Measurements from ENCODE around the gene RIT2.

RIT2 gene

DNA sequence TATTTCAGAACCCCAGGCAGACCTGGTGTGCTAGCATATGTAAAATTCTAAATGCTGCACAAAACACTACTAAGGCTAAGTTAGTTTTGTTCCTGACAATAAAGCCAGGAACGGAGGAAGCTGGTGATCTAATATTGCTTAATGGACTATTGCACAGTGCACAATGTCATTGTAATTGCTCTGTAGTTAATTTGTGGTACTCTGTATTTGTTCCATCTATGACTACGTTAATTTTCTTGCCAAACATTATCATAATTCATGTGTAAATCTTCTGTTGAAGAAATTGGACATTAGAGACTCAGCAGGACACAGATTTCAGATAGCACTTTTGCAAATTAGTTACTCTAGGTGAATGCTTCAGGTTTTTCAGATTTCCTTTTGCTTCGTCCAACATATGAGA, 232.3 kb downstream of the RIT2 start:
- ChIA-PET CTCF (interaction anchor here (0.7 kb wide), 1 partner anchor 210 kb away, joined by 4 read pairs; no protein-coding TSS in a partner anchor), POLR2A (no interaction called here)
- H3K9me3 ChIP-seq (ENCODE audit: control insufficient read depth, insufficient read depth, low read depth, low read length) = no peaks in the 10 kb centered on the region
- TF ChIP-seq OSR2 (tag by site-specific recombination; IDR thresholded peaks at IDR 0.05) (peak; percentile 70), ZNF335 (tag by site-specific recombination; conservative IDR thresholded peaks at IDR 0.05) (no peak), ZNF76 (tag by site-specific recombination; IDR thresholded peaks at IDR 0.05; ENCODE audit: borderline replicate concordance, low read depth) (no peak), WT1 (tag by site-specific recombination; IDR thresholded peaks at IDR 0.05) (peak; percentile 76), ZBTB1 (tag by site-specific recombination; IDR thresholded peaks at IDR 0.05) (0 out of 2 replicates have a peak, but pooled peaks have one; percentile 63), IKZF3 (tag by site-specific recombination; IDR thresholded peaks at IDR 0.05) (peak; percentile 65), HOXA7 (CRISPR knock-in tag; IDR thresholded peaks at IDR 0.05; ENCODE audit: borderline replicate concordance) (no peak), ZNF629 (tag by site-specific recombination; IDR thresholded peaks at IDR 0.05) (0 out of 2 replicates have a peak, but pooled peaks have one; percentile 10), GLI2 (tag by site-specific recombination; IDR thresholded peaks at IDR 0.05; ENCODE audit: borderline replicate concordance, low read depth) (peak; percentile 50; the same call in 1 of the 2 replicates), ZEB2 (tag by site-specific recombination; IDR thresholded peaks at IDR 0.05) (0 out of 2 replicates have a peak, but pooled peaks have one; percentile 36)
- TF ChIP-seq, protein P1, sequence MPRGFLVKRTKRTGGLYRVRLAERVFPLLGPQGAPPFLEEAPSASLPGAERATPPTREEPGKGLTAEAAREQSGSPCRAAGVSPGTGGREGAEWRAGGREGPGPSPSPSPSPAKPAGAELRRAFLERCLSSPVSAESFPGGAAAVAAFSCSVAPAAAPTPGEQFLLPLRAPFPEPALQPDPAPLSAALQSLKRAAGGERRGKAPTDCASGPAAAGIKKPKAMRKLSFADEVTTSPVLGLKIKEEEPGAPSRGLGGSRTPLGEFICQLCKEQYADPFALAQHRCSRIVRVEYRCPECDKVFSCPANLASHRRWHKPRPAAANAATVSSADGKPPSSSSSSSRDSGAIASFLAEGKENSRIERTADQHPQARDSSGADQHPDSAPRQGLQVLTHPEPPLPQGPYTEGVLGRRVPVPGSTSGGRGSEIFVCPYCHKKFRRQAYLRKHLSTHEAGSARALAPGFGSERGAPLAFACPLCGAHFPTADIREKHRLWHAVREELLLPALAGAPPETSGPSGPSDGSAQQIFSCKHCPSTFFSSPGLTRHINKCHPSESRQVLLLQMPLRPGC (tag by site-specific recombination; IDR thresholded peaks at IDR 0.05) = 0 out of 2 replicates have a peak, but pooled peaks have one; percentile 57
- TF ChIP-seq, protein P2, sequence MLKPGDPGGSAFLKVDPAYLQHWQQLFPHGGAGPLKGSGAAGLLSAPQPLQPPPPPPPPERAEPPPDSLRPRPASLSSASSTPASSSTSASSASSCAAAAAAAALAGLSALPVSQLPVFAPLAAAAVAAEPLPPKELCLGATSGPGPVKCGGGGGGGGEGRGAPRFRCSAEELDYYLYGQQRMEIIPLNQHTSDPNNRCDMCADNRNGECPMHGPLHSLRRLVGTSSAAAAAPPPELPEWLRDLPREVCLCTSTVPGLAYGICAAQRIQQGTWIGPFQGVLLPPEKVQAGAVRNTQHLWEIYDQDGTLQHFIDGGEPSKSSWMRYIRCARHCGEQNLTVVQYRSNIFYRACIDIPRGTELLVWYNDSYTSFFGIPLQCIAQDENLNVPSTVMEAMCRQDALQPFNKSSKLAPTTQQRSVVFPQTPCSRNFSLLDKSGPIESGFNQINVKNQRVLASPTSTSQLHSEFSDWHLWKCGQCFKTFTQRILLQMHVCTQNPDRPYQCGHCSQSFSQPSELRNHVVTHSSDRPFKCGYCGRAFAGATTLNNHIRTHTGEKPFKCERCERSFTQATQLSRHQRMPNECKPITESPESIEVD (tag by site-specific recombination; IDR thresholded peaks at IDR 0.05) = peak; percentile 79
- TF ChIP-seq, protein P3, sequence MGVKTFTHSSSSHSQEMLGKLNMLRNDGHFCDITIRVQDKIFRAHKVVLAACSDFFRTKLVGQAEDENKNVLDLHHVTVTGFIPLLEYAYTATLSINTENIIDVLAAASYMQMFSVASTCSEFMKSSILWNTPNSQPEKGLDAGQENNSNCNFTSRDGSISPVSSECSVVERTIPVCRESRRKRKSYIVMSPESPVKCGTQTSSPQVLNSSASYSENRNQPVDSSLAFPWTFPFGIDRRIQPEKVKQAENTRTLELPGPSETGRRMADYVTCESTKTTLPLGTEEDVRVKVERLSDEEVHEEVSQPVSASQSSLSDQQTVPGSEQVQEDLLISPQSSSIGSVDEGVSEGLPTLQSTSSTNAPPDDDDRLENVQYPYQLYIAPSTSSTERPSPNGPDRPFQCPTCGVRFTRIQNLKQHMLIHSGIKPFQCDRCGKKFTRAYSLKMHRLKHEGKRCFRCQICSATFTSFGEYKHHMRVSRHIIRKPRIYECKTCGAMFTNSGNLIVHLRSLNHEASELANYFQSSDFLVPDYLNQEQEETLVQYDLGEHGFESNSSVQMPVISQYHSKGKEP (tag by site-specific recombination; IDR thresholded peaks at IDR 0.05) = 0 out of 2 replicates have a peak, but pooled peaks have one; percentile 43
- H3K4me1 ChIP-seq (ENCODE audit: control insufficient read depth, insufficient read depth, low read length) = peaks cover 13% of the 10 kb centered on the region
- H3K27ac ChIP-seq (ENCODE audit: extremely low read depth, low read depth, low read length) = no peak overlapping the region
- no peak overlapping the region for H3K4me3 ChIP-seq (ENCODE audit: low read depth, low read length)
- no peaks in the 10 kb centered on the region for H3K36me3 ChIP-seq (ENCODE audit: control insufficient read depth in 2 of 2, insufficient read depth in 1 of 2, low read length in 2 of 2)

DNA sequence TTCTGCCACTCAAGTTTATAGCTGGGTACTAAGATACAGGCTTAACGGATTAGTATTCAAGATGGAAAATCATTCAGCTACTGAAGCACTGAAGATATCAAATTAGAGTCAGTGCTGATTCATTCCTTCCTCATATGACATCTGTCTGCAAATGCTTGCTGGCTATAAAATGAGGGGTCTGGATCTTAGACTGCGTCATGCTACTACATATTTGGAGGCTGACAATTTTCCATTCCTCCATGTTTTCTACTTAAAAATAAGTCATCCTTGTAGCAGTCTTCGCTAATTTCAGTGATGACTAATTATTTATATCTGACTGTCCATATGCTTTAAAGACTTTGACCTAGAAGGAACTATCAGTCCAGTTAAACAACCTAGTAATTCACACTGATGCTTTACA, 233.4 kb downstream of the RIT2 start:
- POLR2A ChIA-PET = no interaction called here

DNA sequence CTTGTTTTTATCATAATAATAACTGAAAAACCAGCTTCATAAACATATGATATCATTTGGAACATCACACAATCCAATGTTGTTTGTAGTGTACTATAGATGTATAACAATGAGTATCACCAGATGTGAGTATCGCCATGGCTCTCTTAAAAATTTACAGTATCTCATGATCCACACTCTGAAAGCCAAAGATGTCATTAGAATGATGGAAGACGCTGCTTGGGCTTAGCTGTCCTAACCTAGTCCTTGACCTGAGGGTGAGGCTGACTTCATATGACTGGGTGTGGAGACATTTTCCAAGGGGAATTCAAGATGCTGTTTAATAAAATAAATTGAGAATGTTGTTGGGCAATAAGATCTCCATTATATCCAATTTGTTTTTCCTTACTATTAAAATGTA, 242.6 kb downstream of the RIT2 start:
- H3K4me1 ChIP-seq (ENCODE audit: control insufficient read depth, insufficient read depth, low read length) = no peaks in the 10 kb centered on the region
- ChIA-PET POLR2A (no interaction called here), CTCF (no interaction called here)
- no peak for TF ChIP-seq ZBTB7A (tag by site-specific recombination; IDR thresholded peaks at IDR 0.05; ENCODE audit: low read depth)
- TF ChIP-seq, protein P4, sequence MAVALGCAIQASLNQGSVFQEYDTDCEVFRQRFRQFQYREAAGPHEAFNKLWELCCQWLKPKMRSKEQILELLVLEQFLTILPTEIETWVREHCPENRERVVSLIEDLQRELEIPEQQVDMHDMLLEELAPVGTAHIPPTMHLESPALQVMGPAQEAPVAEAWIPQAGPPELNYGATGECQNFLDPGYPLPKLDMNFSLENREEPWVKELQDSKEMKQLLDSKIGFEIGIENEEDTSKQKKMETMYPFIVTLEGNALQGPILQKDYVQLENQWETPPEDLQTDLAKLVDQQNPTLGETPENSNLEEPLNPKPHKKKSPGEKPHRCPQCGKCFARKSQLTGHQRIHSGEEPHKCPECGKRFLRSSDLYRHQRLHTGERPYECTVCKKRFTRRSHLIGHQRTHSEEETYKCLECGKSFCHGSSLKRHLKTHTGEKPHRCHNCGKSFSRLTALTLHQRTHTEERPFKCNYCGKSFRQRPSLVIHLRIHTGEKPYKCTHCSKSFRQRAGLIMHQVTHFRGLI (tag by site-specific recombination; IDR thresholded peaks at IDR 0.05) = no peak
- TF ChIP-seq ZNF416 (tag by site-specific recombination; IDR thresholded peaks at IDR 0.05) = no peak
- TF ChIP-seq, protein P5, sequence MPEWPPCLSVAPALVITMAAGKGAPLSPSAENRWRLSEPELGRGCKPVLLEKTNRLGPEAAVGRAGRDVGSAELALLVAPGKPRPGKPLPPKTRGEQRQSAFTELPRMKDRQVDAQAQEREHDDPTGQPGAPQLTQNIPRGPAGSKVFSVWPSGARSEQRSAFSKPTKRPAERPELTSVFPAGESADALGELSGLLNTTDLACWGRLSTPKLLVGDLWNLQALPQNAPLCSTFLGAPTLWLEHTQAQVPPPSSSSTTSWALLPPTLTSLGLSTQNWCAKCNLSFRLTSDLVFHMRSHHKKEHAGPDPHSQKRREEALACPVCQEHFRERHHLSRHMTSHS (tag by site-specific recombination; IDR thresholded peaks at IDR 0.05) = no peak
- H3K9me3 ChIP-seq (ENCODE audit: control insufficient read depth, insufficient read depth, low read depth, low read length) = no peaks in the 10 kb centered on the region
- H3K27ac ChIP-seq (ENCODE audit: extremely low read depth, low read depth, low read length) = no peak overlapping the region
- H3K36me3 ChIP-seq (ENCODE audit: control insufficient read depth in 2 of 2, insufficient read depth in 1 of 2, low read length in 2 of 2) = no peaks in the 10 kb centered on the region
- no peak overlapping the region for H3K4me3 ChIP-seq (ENCODE audit: low read depth, low read length)

More for the DNA sequence above, 233.4 kb downstream of the RIT2 start:
- Histone ChIP-seq H3K4me3 (ENCODE audit: low read depth, low read length) (no peak overlapping the region), H3K36me3 (ENCODE audit: control insufficient read depth in 2 of 2, insufficient read depth in 1 of 2, low read length in 2 of 2) (no peaks in the 10 kb centered on the region), H3K9me3 (ENCODE audit: control insufficient read depth, insufficient read depth, low read depth, low read length) (no peaks in the 10 kb centered on the region), H3K27ac (ENCODE audit: extremely low read depth, low read depth, low read length) (no peak overlapping the region), H3K4me1 (ENCODE audit: control insufficient read depth, insufficient read depth, low read length) (peaks cover 13% of the 10 kb centered on the region)
- TF ChIP-seq RBAK (tag by site-specific recombination; IDR thresholded peaks at IDR 0.05) (no peak), ZNF629 (tag by site-specific recombination; IDR thresholded peaks at IDR 0.05) (no peak), ZNF184 (tag by site-specific recombination; IDR thresholded peaks at IDR 0.05) (no peak)
- CTCF ChIA-PET = interaction anchor here (0.7 to 1.2 kb wide), 2 partner anchors 9 to 139 kb away, joined by 3 to 5 read pairs; no protein-coding TSS in a partner anchor
